Bronchial epithelial cell (primary cell): ENCODE data around the gene SDF2L1. TPM values are rescaled to one million over a fixed set of nuclear protein-coding genes. Genes with fewer than 3 reads are reported as not detected.

Experiments used
- DNase-seq: peaks from one replicate; pipeline ENCODE4 v3.0.0-alpha.2; 2010; ENCODE audit warnings: low read depth
- FAIRE-seq: peaks from 2 replicates; lab custom pipeline; 2011; peaks lifted over from hg19 to GRCh38; lab: Jason Lieb, UNC
- H3K27me3 ChIP-seq: 2 replicates; pipeline ENCODE4 v1.5.1; 2011; ENCODE audit warnings: low read length; ENCODE audit not compliant: control insufficient read depth, insufficient read depth
- H3K36me3 ChIP-seq: 2 replicates; pipeline ENCODE4 v1.5.1; 2011; ENCODE audit warnings: low read length; ENCODE audit not compliant: control insufficient read depth, insufficient read depth
- H3K4me3 ChIP-seq: 2 replicates; pipeline ENCODE4 v1.5.1; 2011; ENCODE audit warnings: mild to moderate bottlenecking, low read depth, low read length, control low read depth
- CTCF ChIP-seq: IDR thresholded peaks from 2 replicates; pipeline ENCODE4 v1.5.1; 2011; ENCODE audit warnings: mild to moderate bottlenecking, moderate library complexity, low read length, control low read depth, inconsistent platforms; ENCODE audit not compliant: insufficient read depth, severe bottlenecking
- total RNA-seq: library from RNA; depleted of rRNA; stranded (reverse); fragments of >200 nt; gene quantifications from 2 replicates; pipeline ENCODE4 v1.2.1, GENCODE V29; 2014

Gene SDF2L1
- total RNA-seq, 1 donor from 2014 or later, result 67.9 TPM

GRCh38 chr22:21646608-21647590, 4.8 kb downstream of the SDF2L1 start:
- no peak overlapping the region for H3K4me3 ChIP-seq
- H3K27me3 ChIP-seq, result no peaks in the 10 kb centered on the region
- peaks cover 4% of the 10 kb centered on the region for H3K36me3 ChIP-seq
- FAIRE-seq, result peak; percentile 36
- DNase-seq, result peak; percentile 69
- peak; percentile 92 for TF ChIP-seq CTCF

GRCh38 chr22:21650280-21650679, 8.2 kb downstream of the SDF2L1 start:
- FAIRE-seq, result no peak
- no peak for TF ChIP-seq CTCF
- H3K27me3 ChIP-seq, result no peaks in the 10 kb centered on the region

GRCh38 chr22:21650823-21651520, 8.9 kb downstream of the SDF2L1 start:
- Histone ChIP-seq H3K4me3 (peak overlapping the region; percentile 64), H3K27me3 (no peaks in the 10 kb centered on the region), H3K36me3 (peaks cover 1% of the 10 kb centered on the region)
- no peak for FAIRE-seq
- no peak for DNase-seq
- TF ChIP-seq CTCF, result no peak

More at GRCh38 chr22:21650280-21650679, 8.2 kb downstream of the SDF2L1 start:
- Histone ChIP-seq H3K4me3 (no peak overlapping the region), H3K36me3 (peaks cover 1% of the 10 kb centered on the region)
- DNase-seq, result no peak

- H3K36me3 ChIP-seq, result peaks cover 1% of the 10 kb centered on the region
- no peak for TF ChIP-seq CTCF
- FAIRE-seq (no peak), DNase-seq (no peak)
- peak overlapping the region; percentile 64 for H3K4me3 ChIP-seq
- H3K27me3 ChIP-seq, result no peaks in the 10 kb centered on the region
Observed at GRCh38 chr22:21651521-21652009, 9.5 kb downstream of the SDF2L1 start.

GRCh38 chr22:21652010-21652546, 10.0 kb downstream of the SDF2L1 start:
- Histone ChIP-seq H3K4me3 (peak overlapping the region; percentile 64), H3K27me3 (no peaks in the 10 kb centered on the region), H3K36me3 (peaks cover 1% of the 10 kb centered on the region)
- TF ChIP-seq CTCF, result no peak
- DNase-seq (peak; percentile 69), FAIRE-seq (no peak)
